Mononuclear cell (primary cell): ENCODE measurements around the gene FST. TPM values are rescaled to one million over a fixed set of nuclear protein-coding genes. Genes with fewer than 3 reads are reported as not detected.

Source experiments
- total RNA-seq: library from RNA; depleted of rRNA; stranded (reverse); fragments of >200 nt; gene quantifications from one replicate; pipeline ENCODE4 v1.2.3, GENCODE V29; 2012

Gene FST
- total RNA-seq, 1 donor, result 0.84 TPM

Other genes with a start within 250 kb of the FST start
- 28.7 TPM for gene NDUFS4, start 80.0 kb downstream of the FST start, total RNA-seq